HepG2 (cell line): Measurements from ENCODE around the gene DPM1. TPM values are rescaled to one million over a fixed set of nuclear protein-coding genes. Genes with fewer than 3 reads are reported as not detected.

Source experiments
- ATF3 ChIP-seq: sonication (generic); formaldehyde crosslinking; IDR thresholded peaks from 2 replicates; pipeline ENCODE4 v1.4.0; 2020; ENCODE audit warnings: missing genetic modification reagents
- HNF4G ChIP-seq, 2 experiments: sonication (generic) in 1 of 2; formaldehyde crosslinking in 1 of 2; IDR thresholded peaks; 2 replicates each; pipeline versions ENCODE4 v1.4.0 to v1.6.1; 2011 to 2020; ENCODE audit warnings: borderline replicate concordance in 2 of 2, low read depth in 2 of 2, mild to moderate bottlenecking in 2 of 2, low read length in 1 of 2, missing genetic modification reagents in 1 of 2, moderate library complexity in 1 of 2
- MAFK ChIP-seq, 2 experiments: IDR thresholded peaks in 1 of 2; conservative IDR thresholded peaks in 1 of 2; 2 replicates each; pipeline ENCODE4 v1.6.1; 2011; ENCODE audit warnings: improper control_type of control experiment in 2 of 2, low read length in 2 of 2
- MLLT10 ChIP-seq: sonication (generic); formaldehyde crosslinking; IDR thresholded peaks from 2 replicates; pipeline ENCODE4 v1.4.0; 2020; ENCODE audit warnings: missing genetic modification reagents
- RARG ChIP-seq: sonication (generic); formaldehyde crosslinking; IDR thresholded peaks from 2 replicates; pipeline ENCODE4 v1.4.0; 2020; ENCODE audit warnings: low read depth, mild to moderate bottlenecking, missing genetic modification reagents
- SMARCE1 ChIP-seq: fragments of 450-650 bp; IDR thresholded peaks from 2 replicates; pipeline ENCODE4 v1.6.1; 2017; ENCODE audit warnings: borderline replicate concordance
- SPEN ChIP-seq: sonication (generic); formaldehyde crosslinking; IDR thresholded peaks from 2 replicates; pipeline ENCODE4 v1.5.1; 2020; ENCODE audit warnings: low read depth, mild to moderate bottlenecking, missing genetic modification reagents
- ZBTB21 ChIP-seq: sonication (generic); formaldehyde crosslinking; IDR thresholded peaks from 2 replicates; pipeline ENCODE4 v1.4.0; 2020; ENCODE audit warnings: missing genetic modification reagents
- ZNF30 ChIP-seq: sonication (generic); formaldehyde crosslinking; IDR thresholded peaks from 2 replicates; pipeline ENCODE4 v1.5.0; 2020; ENCODE audit warnings: mild to moderate bottlenecking, missing genetic modification reagents
- ZNF766 ChIP-seq: sonication (generic); formaldehyde crosslinking; IDR thresholded peaks from 2 replicates; pipeline ENCODE4 v1.5.0; 2020; ENCODE audit warnings: missing genetic modification reagents, borderline replicate concordance
- ZSCAN31 ChIP-seq: sonication (generic); formaldehyde crosslinking; IDR thresholded peaks from 2 replicates; pipeline ENCODE4 v1.5.0; 2020; ENCODE audit warnings: low read depth, mild to moderate bottlenecking, missing genetic modification reagents
- polyA plus RNA-seq, 8 experiments: library from polyadenylated mRNA; depleted of rRNA in 3 of 8; stranded (reverse) in 7 of 8; unstranded in 1 of 8; fragments of >200 nt; fragmentation: Illumina TruSeq in 4 of 8; extraction: Trizol in 4 of 8; gene quantifications; 2 replicates each; pipeline versions ENCODE4 v1.2.1 to v1.2.3, GENCODE V29; 2011 to 2016; ENCODE audit warnings: low read depth in 4 of 8, missing spikeins in 1 of 8, mixed read lengths in 1 of 8; ENCODE audit not compliant: insufficient read depth in 1 of 8
- total RNA-seq, 5 experiments: library from RNA; depleted of rRNA; stranded (reverse); fragments of >200 nt; fragmentation: Illumina TruSeq; extraction: Trizol; gene quantifications; 2 replicates each; pipeline ENCODE4 v1.2.3, GENCODE V29; 2016; ENCODE audit warnings: low read depth in 1 of 5
- TF ChIP-seq, protein P1 (sequence below): sonication (generic); formaldehyde crosslinking; IDR thresholded peaks from 2 replicates; pipeline ENCODE4 v1.9.0; 2022; ENCODE audit warnings: missing genetic modification reagents, mild to moderate bottlenecking, borderline replicate concordance
- TF ChIP-seq, protein P2 (sequence below): sonication (generic); formaldehyde crosslinking; IDR thresholded peaks from 2 replicates; pipeline ENCODE4 v1.5.0; 2020; ENCODE audit warnings: mild to moderate bottlenecking, missing genetic modification reagents
- TF ChIP-seq, protein P3 (sequence below): sonication (generic); formaldehyde crosslinking; IDR thresholded peaks from 2 replicates; pipeline ENCODE4 v1.4.0; 2020; ENCODE audit warnings: missing genetic modification reagents, borderline replicate concordance
- TF ChIP-seq, protein P4 (sequence below): sonication (generic); formaldehyde crosslinking; IDR thresholded peaks from 2 replicates; pipeline ENCODE4; 2020; ENCODE audit warnings: missing genetic modification reagents, mild to moderate bottlenecking, borderline replicate concordance

DPM1 gene
- total and polyA plus RNA-seq, 2 of the 13 experiments (the other 11 are each of a cell fraction or from before 2014, with no cell fraction given) = 83.2 to 161 TPM

DNA sequence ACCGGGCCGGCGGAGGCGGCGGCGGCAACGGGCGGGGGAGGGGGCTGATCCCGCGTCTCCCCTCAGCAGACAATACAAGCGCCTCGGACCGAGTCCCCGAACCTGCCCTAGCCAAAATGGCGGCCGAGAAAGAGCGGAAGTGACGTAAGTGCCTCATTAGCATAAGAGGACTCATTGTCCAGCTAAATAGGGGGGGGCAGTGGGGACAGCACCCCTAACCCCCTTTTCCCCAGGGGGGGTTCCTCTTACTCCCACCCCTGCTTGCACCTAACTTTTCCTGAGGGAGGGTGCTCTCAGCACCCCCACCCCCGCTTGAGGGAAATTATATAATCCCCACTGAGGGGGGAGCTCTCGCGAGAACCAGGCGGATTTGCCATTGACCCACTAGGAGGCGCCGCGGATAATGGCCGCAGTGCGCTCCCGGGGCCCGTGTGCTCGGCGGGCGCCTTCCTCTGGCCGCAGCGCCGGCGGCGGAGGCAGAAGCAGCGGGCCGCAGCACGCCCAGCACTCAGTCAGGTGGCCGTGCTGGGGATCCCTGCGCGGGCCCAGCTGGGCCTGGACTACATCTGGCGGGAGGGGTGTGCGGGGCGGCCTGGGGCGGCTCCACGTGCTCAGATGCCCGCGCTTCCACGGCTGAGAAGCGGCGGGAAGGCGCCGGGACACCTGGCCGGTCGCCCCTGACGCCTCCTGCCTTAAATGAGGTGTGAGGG lies 26.9 kb downstream of the DPM1 start, which contains the start of gene ADNP (continued):
- TF ChIP-seq ZBTB21 (CRISPR knock-in tag) (no peak), MLLT10 (CRISPR knock-in tag) (no peak), ZNF30 (CRISPR knock-in tag) (no peak), SPEN (CRISPR knock-in tag) (no peak), RARG (CRISPR knock-in tag) (no peak), MAFK (conservative IDR thresholded peaks at IDR 0.05 in 1 of 2, IDR thresholded peaks at IDR 0.05 in 1 of 2; ENCODE audit: low read length in 2 of 2) (no peak), SMARCE1 (no peak), ZNF766 (0 out of 2 replicates have a peak, but pooled peaks have one; percentile 50), HNF4G (IDR thresholded peaks at IDR 0.05; ENCODE audit: borderline replicate concordance, low read depth, low read length) (no peak; the same call in 1 of the 2 replicates), HNF4G (CRISPR knock-in tag; IDR thresholded peaks at IDR 0.05; ENCODE audit: borderline replicate concordance, low read depth) (no peak), ATF3 (0 out of 2 replicates have a peak, but pooled peaks have one; percentile 36), ZSCAN31 (CRISPR knock-in tag) (no peak)
- TF ChIP-seq, protein P1, sequence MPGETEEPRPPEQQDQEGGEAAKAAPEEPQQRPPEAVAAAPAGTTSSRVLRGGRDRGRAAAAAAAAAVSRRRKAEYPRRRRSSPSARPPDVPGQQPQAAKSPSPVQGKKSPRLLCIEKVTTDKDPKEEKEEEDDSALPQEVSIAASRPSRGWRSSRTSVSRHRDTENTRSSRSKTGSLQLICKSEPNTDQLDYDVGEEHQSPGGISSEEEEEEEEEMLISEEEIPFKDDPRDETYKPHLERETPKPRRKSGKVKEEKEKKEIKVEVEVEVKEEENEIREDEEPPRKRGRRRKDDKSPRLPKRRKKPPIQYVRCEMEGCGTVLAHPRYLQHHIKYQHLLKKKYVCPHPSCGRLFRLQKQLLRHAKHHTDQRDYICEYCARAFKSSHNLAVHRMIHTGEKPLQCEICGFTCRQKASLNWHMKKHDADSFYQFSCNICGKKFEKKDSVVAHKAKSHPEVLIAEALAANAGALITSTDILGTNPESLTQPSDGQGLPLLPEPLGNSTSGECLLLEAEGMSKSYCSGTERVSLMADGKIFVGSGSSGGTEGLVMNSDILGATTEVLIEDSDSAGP (CRISPR knock-in tag) = 0 out of 2 replicates have a peak, but pooled peaks have one; percentile 12
- TF ChIP-seq, protein P2, sequence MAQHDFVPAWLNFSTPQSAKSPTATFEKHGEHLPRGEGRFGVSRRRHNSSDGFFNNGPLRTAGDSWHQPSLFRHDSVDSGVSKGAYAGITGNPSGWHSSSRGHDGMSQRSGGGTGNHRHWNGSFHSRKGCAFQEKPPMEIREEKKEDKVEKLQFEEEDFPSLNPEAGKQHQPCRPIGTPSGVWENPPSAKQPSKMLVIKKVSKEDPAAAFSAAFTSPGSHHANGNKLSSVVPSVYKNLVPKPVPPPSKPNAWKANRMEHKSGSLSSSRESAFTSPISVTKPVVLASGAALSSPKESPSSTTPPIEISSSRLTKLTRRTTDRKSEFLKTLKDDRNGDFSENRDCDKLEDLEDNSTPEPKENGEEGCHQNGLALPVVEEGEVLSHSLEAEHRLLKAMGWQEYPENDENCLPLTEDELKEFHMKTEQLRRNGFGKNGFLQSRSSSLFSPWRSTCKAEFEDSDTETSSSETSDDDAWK (CRISPR knock-in tag) = no peak
- TF ChIP-seq, protein P3, sequence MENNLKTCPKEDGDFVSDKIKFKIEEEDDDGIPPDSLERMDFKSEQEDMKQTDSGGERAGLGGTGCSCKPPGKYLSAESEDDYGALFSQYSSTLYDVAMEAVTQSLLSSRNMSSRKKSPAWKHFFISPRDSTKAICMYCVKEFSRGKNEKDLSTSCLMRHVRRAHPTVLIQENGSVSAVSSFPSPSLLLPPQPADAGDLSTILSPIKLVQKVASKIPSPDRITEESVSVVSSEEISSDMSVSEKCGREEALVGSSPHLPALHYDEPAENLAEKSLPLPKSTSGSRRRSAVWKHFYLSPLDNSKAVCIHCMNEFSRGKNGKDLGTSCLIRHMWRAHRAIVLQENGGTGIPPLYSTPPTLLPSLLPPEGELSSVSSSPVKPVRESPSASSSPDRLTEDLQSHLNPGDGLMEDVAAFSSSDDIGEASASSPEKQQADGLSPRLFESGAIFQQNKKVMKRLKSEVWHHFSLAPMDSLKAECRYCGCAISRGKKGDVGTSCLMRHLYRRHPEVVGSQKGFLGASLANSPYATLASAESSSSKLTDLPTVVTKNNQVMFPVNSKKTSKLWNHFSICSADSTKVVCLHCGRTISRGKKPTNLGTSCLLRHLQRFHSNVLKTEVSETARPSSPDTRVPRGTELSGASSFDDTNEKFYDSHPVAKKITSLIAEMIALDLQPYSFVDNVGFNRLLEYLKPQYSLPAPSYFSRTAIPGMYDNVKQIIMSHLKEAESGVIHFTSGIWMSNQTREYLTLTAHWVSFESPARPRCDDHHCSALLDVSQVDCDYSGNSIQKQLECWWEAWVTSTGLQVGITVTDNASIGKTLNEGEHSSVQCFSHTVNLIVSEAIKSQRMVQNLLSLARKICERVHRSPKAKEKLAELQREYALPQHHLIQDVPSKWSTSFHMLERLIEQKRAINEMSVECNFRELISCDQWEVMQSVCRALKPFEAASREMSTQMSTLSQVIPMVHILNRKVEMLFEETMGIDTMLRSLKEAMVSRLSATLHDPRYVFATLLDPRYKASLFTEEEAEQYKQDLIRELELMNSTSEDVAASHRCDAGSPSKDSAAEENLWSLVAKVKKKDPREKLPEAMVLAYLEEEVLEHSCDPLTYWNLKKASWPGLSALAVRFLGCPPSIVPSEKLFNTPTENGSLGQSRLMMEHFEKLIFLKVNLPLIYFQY (CRISPR knock-in tag) = no peak
- TF ChIP-seq, protein P4, sequence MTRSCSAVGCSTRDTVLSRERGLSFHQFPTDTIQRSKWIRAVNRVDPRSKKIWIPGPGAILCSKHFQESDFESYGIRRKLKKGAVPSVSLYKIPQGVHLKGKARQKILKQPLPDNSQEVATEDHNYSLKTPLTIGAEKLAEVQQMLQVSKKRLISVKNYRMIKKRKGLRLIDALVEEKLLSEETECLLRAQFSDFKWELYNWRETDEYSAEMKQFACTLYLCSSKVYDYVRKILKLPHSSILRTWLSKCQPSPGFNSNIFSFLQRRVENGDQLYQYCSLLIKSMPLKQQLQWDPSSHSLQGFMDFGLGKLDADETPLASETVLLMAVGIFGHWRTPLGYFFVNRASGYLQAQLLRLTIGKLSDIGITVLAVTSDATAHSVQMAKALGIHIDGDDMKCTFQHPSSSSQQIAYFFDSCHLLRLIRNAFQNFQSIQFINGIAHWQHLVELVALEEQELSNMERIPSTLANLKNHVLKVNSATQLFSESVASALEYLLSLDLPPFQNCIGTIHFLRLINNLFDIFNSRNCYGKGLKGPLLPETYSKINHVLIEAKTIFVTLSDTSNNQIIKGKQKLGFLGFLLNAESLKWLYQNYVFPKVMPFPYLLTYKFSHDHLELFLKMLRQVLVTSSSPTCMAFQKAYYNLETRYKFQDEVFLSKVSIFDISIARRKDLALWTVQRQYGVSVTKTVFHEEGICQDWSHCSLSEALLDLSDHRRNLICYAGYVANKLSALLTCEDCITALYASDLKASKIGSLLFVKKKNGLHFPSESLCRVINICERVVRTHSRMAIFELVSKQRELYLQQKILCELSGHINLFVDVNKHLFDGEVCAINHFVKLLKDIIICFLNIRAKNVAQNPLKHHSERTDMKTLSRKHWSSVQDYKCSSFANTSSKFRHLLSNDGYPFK (CRISPR knock-in tag) = peak; percentile 52; the same call in 1 of the 2 replicates
